Spleen (tissue), 7 donors: ENCODE measurements around the gene IQCC.

ENCODE experiments used
- POLR2A ChIP-seq, 3 donors: fragments of 450-650 bp; IDR thresholded peaks; one replicate each; pipeline ENCODE4 v1.5.1; 2017; ENCODE audit warnings: antibody characterized with exemption in 3 of 3, mild to moderate bottlenecking in 1 of 3
- TF ChIP-seq, protein P1 (sequence below), 11 experiments: fragments of 200-600 bp in 7 of 11; fragments of 450-650 bp in 4 of 11; sonication (generic) in 4 of 11; IDR thresholded peaks in 8 of 11; conservative IDR thresholded peaks in 3 of 11; 1 replicate in 7 of 11; 2 replicates in 4 of 11; pipeline versions ENCODE4 v1.4.0 to v1.8.0; 2016 to 2021; ENCODE audit warnings: antibody characterized with exemption in 11 of 11, inconsistent platforms in 4 of 11, mild to moderate bottlenecking in 1 of 11
- donor health status: DM: no; HTN: no; CAD: no; lungs with moderate emphysema.
- donor health status: DM: no; HTN: no; CAD: no.
- donor health status: DM: no; HTN: no; CAD: no.

DNA sequence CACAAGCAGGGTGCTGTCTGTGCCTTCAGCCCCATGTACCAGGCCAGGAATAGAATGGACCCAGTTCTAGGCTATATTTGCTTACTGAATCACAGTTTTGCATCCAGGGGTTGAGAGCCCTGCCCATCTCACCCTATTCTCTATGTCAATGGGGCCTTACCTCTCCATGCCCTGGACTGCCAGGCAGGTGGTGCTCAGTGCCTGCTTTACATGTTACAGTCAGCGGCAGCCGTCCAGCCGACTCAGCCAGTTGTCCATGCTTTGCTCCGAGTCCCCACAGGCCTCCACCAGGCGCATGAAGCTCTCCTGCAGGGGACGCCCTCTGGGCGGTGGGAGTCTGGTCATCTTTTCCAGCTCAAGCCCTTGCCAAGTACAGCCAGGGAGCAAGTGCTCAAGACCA lies 29.3 kb downstream of the IQCC start:
- TF ChIP-seq, protein P1, sequence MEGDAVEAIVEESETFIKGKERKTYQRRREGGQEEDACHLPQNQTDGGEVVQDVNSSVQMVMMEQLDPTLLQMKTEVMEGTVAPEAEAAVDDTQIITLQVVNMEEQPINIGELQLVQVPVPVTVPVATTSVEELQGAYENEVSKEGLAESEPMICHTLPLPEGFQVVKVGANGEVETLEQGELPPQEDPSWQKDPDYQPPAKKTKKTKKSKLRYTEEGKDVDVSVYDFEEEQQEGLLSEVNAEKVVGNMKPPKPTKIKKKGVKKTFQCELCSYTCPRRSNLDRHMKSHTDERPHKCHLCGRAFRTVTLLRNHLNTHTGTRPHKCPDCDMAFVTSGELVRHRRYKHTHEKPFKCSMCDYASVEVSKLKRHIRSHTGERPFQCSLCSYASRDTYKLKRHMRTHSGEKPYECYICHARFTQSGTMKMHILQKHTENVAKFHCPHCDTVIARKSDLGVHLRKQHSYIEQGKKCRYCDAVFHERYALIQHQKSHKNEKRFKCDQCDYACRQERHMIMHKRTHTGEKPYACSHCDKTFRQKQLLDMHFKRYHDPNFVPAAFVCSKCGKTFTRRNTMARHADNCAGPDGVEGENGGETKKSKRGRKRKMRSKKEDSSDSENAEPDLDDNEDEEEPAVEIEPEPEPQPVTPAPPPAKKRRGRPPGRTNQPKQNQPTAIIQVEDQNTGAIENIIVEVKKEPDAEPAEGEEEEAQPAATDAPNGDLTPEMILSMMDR (IDR thresholded peaks at IDR 0.05 in 8 of 11, conservative IDR thresholded peaks at IDR 0.05 in 3 of 11), result no peak
- TF ChIP-seq POLR2A (IDR thresholded peaks at IDR 0.05), result no peak
